Measurements from ENCODE around the gene IL17C. TPM values are rescaled to one million over a fixed set of nuclear protein-coding genes. Genes with fewer than 3 reads are reported as not detected.

Gene IL17C
- total RNA-seq, 2 donors from 2014 or later: 0.97 TPM; not detected in 1

- intact Hi-C loops (cut with DNase I): no loop called here
These were observed 39.3 kb downstream of the IL17C start for GRCh38 chr16:88677721-88678120.

GRCh38 chr16:88678224-88678979, 40.0 kb downstream of the IL17C start:
- H3K27ac ChIP-seq: no peak overlapping the region
- 47% methylated on average over 32 of the region's 32 CpGs for WGBS
- intact Hi-C loops (cut with DNase I): no loop called here

More at GRCh38 chr16:88677721-88678120, 39.3 kb downstream of the IL17C start:
- no peaks in the 10 kb centered on the region for H3K9me3 ChIP-seq
- no peak for DNase-seq (ENCODE audit: low spot score)
- no peak overlapping the region for H3K4me3 ChIP-seq
- no peak for TF ChIP-seq CTCF (IDR thresholded peaks at IDR 0.05)
- no peak for TF ChIP-seq POLR2AphosphoS5 (IDR thresholded peaks at IDR 0.05)
- no peak for TF ChIP-seq POLR2A (IDR thresholded peaks at IDR 0.05)
- no peak overlapping the region for H3K27ac ChIP-seq
- no peaks in the 10 kb centered on the region for H3K36me3 ChIP-seq
- H3K27me3 ChIP-seq (replicated peaks; ENCODE audit: insufficient read depth): no peaks in the 10 kb centered on the region
- no peaks in the 10 kb centered on the region for H3K4me1 ChIP-seq (replicated peaks)
- 67% methylated on average over 12 of the region's 13 CpGs for WGBS

GRCh38 chr16:88680554-88681083, 42.2 kb downstream of the IL17C start:
- no peak overlapping the region for H3K27ac ChIP-seq
- 78% methylated on average over 5 of the region's 5 CpGs for WGBS
- H3K9me3 ChIP-seq: no peaks in the 10 kb centered on the region
- TF ChIP-seq POLR2AphosphoS5 (IDR thresholded peaks at IDR 0.05) (no peak), POLR2A (IDR thresholded peaks at IDR 0.05) (no peak), CTCF (IDR thresholded peaks at IDR 0.05) (no peak)
- no peak for DNase-seq (ENCODE audit: low spot score)
- H3K27me3 ChIP-seq (replicated peaks; ENCODE audit: insufficient read depth): no peaks in the 10 kb centered on the region
- H3K36me3 ChIP-seq: no peaks in the 10 kb centered on the region
- H3K4me3 ChIP-seq: no peak overlapping the region
- peaks cover 4% of the 10 kb centered on the region for H3K4me1 ChIP-seq (replicated peaks)
- intact Hi-C loops (cut with DNase I): no loop called here

More at GRCh38 chr16:88678224-88678979, 40.0 kb downstream of the IL17C start:
- no peak for DNase-seq (ENCODE audit: low spot score)
- H3K27me3 ChIP-seq (replicated peaks; ENCODE audit: insufficient read depth): no peaks in the 10 kb centered on the region
- no peaks in the 10 kb centered on the region for H3K9me3 ChIP-seq
- H3K4me1 ChIP-seq (replicated peaks): no peaks in the 10 kb centered on the region
- no peaks in the 10 kb centered on the region for H3K36me3 ChIP-seq
- no peak overlapping the region for H3K4me3 ChIP-seq
- TF ChIP-seq CTCF (IDR thresholded peaks at IDR 0.05) (no peak), POLR2A (IDR thresholded peaks at IDR 0.05) (no peak), POLR2AphosphoS5 (IDR thresholded peaks at IDR 0.05) (no peak)

- 57% methylated on average over 31 of the region's 31 CpGs for WGBS
- Histone ChIP-seq H3K4me1 (replicated peaks) (peaks cover 6% of the 10 kb centered on the region), H3K27ac (no peak overlapping the region), H3K27me3 (replicated peaks; ENCODE audit: insufficient read depth) (no peaks in the 10 kb centered on the region), H3K9me3 (no peaks in the 10 kb centered on the region), H3K4me3 (no peak overlapping the region), H3K36me3 (no peaks in the 10 kb centered on the region)
- intact Hi-C loops (cut with DNase I): no loop called here
- TF ChIP-seq POLR2A (IDR thresholded peaks at IDR 0.05) (no peak), CTCF (IDR thresholded peaks at IDR 0.05) (peak in 1 of 4 experiments; percentile 19)
- DNase-seq (ENCODE audit: low spot score): no peak
These were observed 42.8 kb downstream of the IL17C start for GRCh38 chr16:88681084-88681680.

Data from prostate gland (tissue), 2 donors.